Caco-2 (cell line): ENCODE results near the gene RASGEF1B. TPM values are rescaled to one million over a fixed set of nuclear protein-coding genes. Genes with fewer than 3 reads are reported as not detected.

Experiments
- BruUV-seq: library from RNA; stranded (reverse); fragments of 400-500 nt; replicated peaks from 2 replicates; lab custom pipeline; 2021; lab: Mats Ljungman, UMichigan
- CTCF ChIA-PET: fragments of 300-600 bp; sonication (Branson Sonifier 250); formaldehyde crosslinking; loops from one replicate; lab custom pipeline; 2022; ENCODE audit warnings: antibody characterized with exemption; lab: Charles Lee
- POLR2A ChIA-PET: fragments of 300-600 bp; sonication (Branson Sonifier 250); formaldehyde crosslinking; loops from one replicate; lab custom pipeline; 2022; ENCODE audit warnings: antibody characterized with exemption; lab: Charles Lee
- DNase-seq, 2 experiments: peaks; one replicate each; pipeline versions ENCODE4 v3.0.0 to v3.0.0-alpha.2; 2020 to 2022
- H3K27me3 ChIP-seq: replicated peaks from 2 replicates; pipeline ENCODE4 v1.6.0; 2011; ENCODE audit warnings: low read length; ENCODE audit not compliant: control insufficient read depth, insufficient read depth
- H3K36me3 ChIP-seq: 2 replicates; pipeline ENCODE4 v1.5.1; 2011; ENCODE audit warnings: low read length; ENCODE audit not compliant: control insufficient read depth, insufficient read depth
- H3K4me1 ChIP-seq: fragments of 250-450 bp; sonication (Bioruptor Pico); 2 replicates; pipeline ENCODE4 v1.5.1; 2020; ENCODE audit warnings: mild to moderate bottlenecking
- H3K4me3 ChIP-seq: 2 replicates; pipeline ENCODE4 v1.5.1; 2011; ENCODE audit warnings: low read depth, mild to moderate bottlenecking, control low read depth, low read length
- H3K9me3 ChIP-seq: fragments of 250-450 bp; sonication (Bioruptor Pico); 2 replicates; pipeline ENCODE4 v1.5.1; 2020; ENCODE audit warnings: mild to moderate bottlenecking, moderate library complexity
- H3K27ac Mint-ChIP-seq: one replicate; pipeline ENCODE4 v1.8.0; 2022; ENCODE audit warnings: mixed read lengths; ENCODE audit not compliant: unreplicated experiment
- H3K27me3 Mint-ChIP-seq: one replicate; pipeline ENCODE4 v1.8.0; 2022; ENCODE audit warnings: mixed read lengths; ENCODE audit not compliant: insufficient read depth, unreplicated experiment
- H3K36me3 Mint-ChIP-seq: one replicate; pipeline ENCODE4 v1.8.0; 2022; ENCODE audit warnings: mild to moderate bottlenecking, mixed read lengths; ENCODE audit not compliant: insufficient read depth, unreplicated experiment
- H3K4me1 Mint-ChIP-seq: one replicate; pipeline ENCODE4 v1.8.0; 2022; ENCODE audit warnings: low read depth, mixed read lengths; ENCODE audit not compliant: unreplicated experiment
- H3K4me3 Mint-ChIP-seq: one replicate; pipeline ENCODE4 v1.8.0; 2022; ENCODE audit warnings: mild to moderate bottlenecking, moderate library complexity, mixed read lengths; ENCODE audit not compliant: unreplicated experiment
- H3K9me3 Mint-ChIP-seq: one replicate; pipeline ENCODE4 v1.8.0; 2022; ENCODE audit warnings: mixed read lengths; ENCODE audit not compliant: unreplicated experiment
- intact Hi-C: fragments of 100-400 bp; cut with micrococcal nuclease; formaldehyde crosslinking; loops from one replicate; pipeline ENCODE4 v1.10.0; 2022; ENCODE audit not compliant: unreplicated experiment
- total RNA-seq: library from RNA; stranded (reverse); gene quantifications from 2 replicates; pipeline ENCODE4 v1.2.3, GENCODE V29; 2022
- TF ChIP-seq, protein P1 (sequence below), 2 experiments: fragments of 200-600 bp in 1 of 2; IDR thresholded peaks; 1 replicate in 1 of 2; 2 replicates in 1 of 2; pipeline versions ENCODE4 v1.5.1 to v1.8.0; 2011 to 2022; ENCODE audit warnings: antibody characterized with exemption in 1 of 2, control low read depth in 1 of 2, inconsistent platforms in 1 of 2, low read depth in 1 of 2, low read length in 1 of 2, mild to moderate bottlenecking in 1 of 2, moderate library complexity in 1 of 2; ENCODE audit not compliant: insufficient read depth in 1 of 2, severe bottlenecking in 1 of 2, unreplicated experiment in 1 of 2

The RASGEF1B gene
- total RNA-seq, 1 experiment from 2014 or later, result 32.3 TPM

DNA sequence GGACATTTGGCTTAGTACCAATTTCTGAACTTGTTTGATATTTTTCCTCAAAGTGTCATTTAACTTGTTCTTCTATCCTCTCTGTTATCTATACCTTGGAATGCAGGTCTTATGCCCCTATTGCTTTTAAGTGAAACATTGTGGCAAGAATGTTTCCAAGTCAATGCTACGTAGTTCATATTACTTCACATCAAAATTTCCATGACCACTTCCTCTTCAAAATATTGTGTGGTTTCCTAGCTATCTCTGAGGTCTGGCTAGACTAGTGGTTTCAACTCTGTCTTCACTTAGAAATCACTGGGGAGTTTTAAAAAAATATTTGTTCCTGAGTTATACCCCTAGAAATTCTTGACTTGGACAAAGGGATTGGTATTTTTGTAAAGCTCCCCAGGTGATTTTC is 20.2 kb upstream of the RASGEF1B start:
- POLR2A ChIA-PET, result no interaction called here

DNA sequence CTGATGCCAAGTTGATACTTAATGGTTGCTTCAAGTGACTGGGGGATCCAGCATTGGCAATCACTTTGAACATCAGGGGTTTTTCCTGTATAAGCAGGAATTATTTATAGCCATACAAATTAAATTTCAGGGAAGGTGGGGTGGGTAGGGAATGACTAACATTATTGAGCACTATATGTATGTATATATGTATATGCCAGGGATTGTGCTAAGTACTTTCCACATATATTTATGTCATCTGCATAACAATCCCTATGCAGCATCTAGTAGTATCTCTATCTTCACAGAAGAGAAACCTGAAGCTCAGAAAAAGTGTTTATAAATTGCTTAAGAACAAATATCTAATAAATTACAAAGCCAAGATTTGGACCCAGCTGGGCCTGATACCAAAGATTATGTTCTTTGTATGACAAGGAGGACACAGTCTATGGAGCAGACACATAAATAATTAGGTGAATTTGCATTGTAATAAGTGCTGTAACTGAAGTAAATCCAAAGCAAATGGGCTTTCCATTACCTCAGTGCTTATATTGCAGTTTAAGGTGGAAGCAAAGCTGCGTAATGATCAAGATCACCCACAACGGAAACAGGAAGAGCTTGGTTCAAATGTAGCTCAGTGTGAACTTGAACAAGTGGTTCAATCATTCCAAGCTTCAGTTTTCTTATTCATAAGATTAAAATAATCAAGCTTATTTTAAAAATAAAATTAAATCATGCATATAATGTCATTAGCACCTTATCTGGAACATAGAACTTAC is 18.9 kb upstream of the RASGEF1B start:
- H3K27me3 Mint-ChIP-seq, result no peaks in the 10 kb centered on the region
- BruUV-seq, result no TSS peak
- H3K36me3 Mint-ChIP-seq, result peaks cover 6% of the 10 kb centered on the region
- no peak overlapping the region for H3K4me3 Mint-ChIP-seq
- intact Hi-C loops, result no loop called here
- H3K27me3 ChIP-seq, result no peaks in the 10 kb centered on the region
- H3K27ac Mint-ChIP-seq, result no peak overlapping the region
- TF ChIP-seq, protein P1, sequence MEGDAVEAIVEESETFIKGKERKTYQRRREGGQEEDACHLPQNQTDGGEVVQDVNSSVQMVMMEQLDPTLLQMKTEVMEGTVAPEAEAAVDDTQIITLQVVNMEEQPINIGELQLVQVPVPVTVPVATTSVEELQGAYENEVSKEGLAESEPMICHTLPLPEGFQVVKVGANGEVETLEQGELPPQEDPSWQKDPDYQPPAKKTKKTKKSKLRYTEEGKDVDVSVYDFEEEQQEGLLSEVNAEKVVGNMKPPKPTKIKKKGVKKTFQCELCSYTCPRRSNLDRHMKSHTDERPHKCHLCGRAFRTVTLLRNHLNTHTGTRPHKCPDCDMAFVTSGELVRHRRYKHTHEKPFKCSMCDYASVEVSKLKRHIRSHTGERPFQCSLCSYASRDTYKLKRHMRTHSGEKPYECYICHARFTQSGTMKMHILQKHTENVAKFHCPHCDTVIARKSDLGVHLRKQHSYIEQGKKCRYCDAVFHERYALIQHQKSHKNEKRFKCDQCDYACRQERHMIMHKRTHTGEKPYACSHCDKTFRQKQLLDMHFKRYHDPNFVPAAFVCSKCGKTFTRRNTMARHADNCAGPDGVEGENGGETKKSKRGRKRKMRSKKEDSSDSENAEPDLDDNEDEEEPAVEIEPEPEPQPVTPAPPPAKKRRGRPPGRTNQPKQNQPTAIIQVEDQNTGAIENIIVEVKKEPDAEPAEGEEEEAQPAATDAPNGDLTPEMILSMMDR (IDR thresholded peaks at IDR 0.05; ENCODE audit: insufficient read depth in 1 of 2, low read depth in 1 of 2, low read length in 1 of 2, severe bottlenecking in 1 of 2, unreplicated experiment in 1 of 2), result no peak
- peaks cover 6% of the 10 kb centered on the region for H3K9me3 ChIP-seq
- peaks cover 25% of the 10 kb centered on the region for H3K4me1 Mint-ChIP-seq
- DNase-seq, result no peak
- H3K4me1 ChIP-seq, result peaks cover 6% of the 10 kb centered on the region
- POLR2A ChIA-PET, result no interaction called here
- CTCF ChIA-PET, result no interaction called here
- H3K4me3 ChIP-seq, result no peak overlapping the region
- H3K36me3 ChIP-seq, result no peaks in the 10 kb centered on the region
- peaks cover 17% of the 10 kb centered on the region for H3K9me3 Mint-ChIP-seq

More for the DNA sequence above, 20.2 kb upstream of the RASGEF1B start:
- Histone ChIP-seq H3K4me1 (peaks cover 15% of the 10 kb centered on the region), H3K4me3 (no peak overlapping the region), H3K27me3 (no peaks in the 10 kb centered on the region), H3K36me3 (no peaks in the 10 kb centered on the region), H3K9me3 (peaks cover 6% of the 10 kb centered on the region)
- H3K27ac Mint-ChIP-seq, result no peak overlapping the region
- intact Hi-C loops, result no loop called here
- no peak overlapping the region for H3K4me3 Mint-ChIP-seq
- TF ChIP-seq, protein P1 (IDR thresholded peaks at IDR 0.05; ENCODE audit: insufficient read depth in 1 of 2, low read depth in 1 of 2, low read length in 1 of 2, severe bottlenecking in 1 of 2, unreplicated experiment in 1 of 2), result no peak
- no TSS peak for BruUV-seq
- peaks cover 20% of the 10 kb centered on the region for H3K9me3 Mint-ChIP-seq
- H3K27me3 Mint-ChIP-seq, result no peaks in the 10 kb centered on the region
- H3K4me1 Mint-ChIP-seq, result peaks cover 20% of the 10 kb centered on the region
- no peak for DNase-seq
- H3K36me3 Mint-ChIP-seq, result peaks cover 6% of the 10 kb centered on the region
- CTCF ChIA-PET, result no interaction called here

DNA sequence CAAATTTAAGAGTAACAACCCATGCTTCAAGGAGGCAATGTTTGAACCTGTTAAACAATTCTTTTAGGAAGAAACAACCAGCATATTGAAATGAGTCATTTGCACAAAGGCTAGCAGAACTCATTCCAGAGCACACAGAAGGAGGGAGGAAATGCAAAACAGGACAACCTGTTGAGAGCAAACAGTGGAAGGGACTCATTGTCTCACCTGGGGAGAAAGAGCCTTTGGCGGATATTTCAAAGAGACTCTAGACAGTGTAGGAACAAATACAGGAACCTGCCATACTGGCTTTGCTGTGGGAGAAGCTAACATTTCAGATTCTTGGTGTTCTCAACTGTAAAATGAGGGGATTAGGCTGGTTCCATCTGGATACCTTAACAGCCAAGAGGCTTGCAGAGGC is 14.8 kb upstream of the RASGEF1B start:
- H3K36me3 Mint-ChIP-seq, result peaks cover 6% of the 10 kb centered on the region
- TF ChIP-seq, protein P1 (IDR thresholded peaks at IDR 0.05; ENCODE audit: insufficient read depth in 1 of 2, low read depth in 1 of 2, low read length in 1 of 2, severe bottlenecking in 1 of 2, unreplicated experiment in 1 of 2), result no peak
- peaks cover 13% of the 10 kb centered on the region for H3K4me1 Mint-ChIP-seq
- Histone ChIP-seq H3K36me3 (no peaks in the 10 kb centered on the region), H3K4me3 (no peak overlapping the region), H3K27me3 (no peaks in the 10 kb centered on the region), H3K4me1 (no peaks in the 10 kb centered on the region), H3K9me3 (peaks cover under 1% of the 10 kb centered on the region; the same call in 1 of the 2 replicates)
- intact Hi-C loops, result no loop called here
- no TSS peak for BruUV-seq
- H3K4me3 Mint-ChIP-seq, result no peak overlapping the region
- H3K27ac Mint-ChIP-seq, result no peak overlapping the region
- no peaks in the 10 kb centered on the region for H3K27me3 Mint-ChIP-seq
- peak in 1 of 2 experiments; percentile 23 for DNase-seq
- POLR2A ChIA-PET, result no interaction called here
- CTCF ChIA-PET, result no interaction called here
- H3K9me3 Mint-ChIP-seq, result peaks cover 2% of the 10 kb centered on the region
